ENCODE results near the gene SPNS3. TPM values are rescaled to one million over a fixed set of nuclear protein-coding genes. Genes with fewer than 3 reads are reported as not detected.

Gene SPNS3
- total RNA-seq, 1 donor from 2014 or later = not detected

GRCh38 chr17:4469552-4469951 lies 35.8 kb downstream of the SPNS3 start:
- Histone ChIP-seq H3K4me3 (ENCODE audit: low read depth, low read length) (no peak overlapping the region), H3K27me3 (ENCODE audit: control insufficient read depth, insufficient read depth, low read length) (no peaks in the 10 kb centered on the region), H3K36me3 (ENCODE audit: control insufficient read depth, insufficient read depth, low read length) (no peaks in the 10 kb centered on the region)
- FAIRE-seq (no peak), DNase-seq (ENCODE audit: low read depth) (no peak)
- TF ChIP-seq CTCF (IDR thresholded peaks at IDR 0.05; ENCODE audit: insufficient read depth, low read length, severe bottlenecking) = no peak

GRCh38 chr17:4472286-4472685 lies 38.5 kb downstream of the SPNS3 start:
- FAIRE-seq (no peak), DNase-seq (ENCODE audit: low read depth) (no peak)
- Histone ChIP-seq H3K27me3 (ENCODE audit: control insufficient read depth, insufficient read depth, low read length) (no peaks in the 10 kb centered on the region), H3K4me3 (ENCODE audit: low read depth, low read length) (no peak overlapping the region), H3K36me3 (ENCODE audit: control insufficient read depth, insufficient read depth, low read length) (no peaks in the 10 kb centered on the region)
- no peak for TF ChIP-seq CTCF (IDR thresholded peaks at IDR 0.05; ENCODE audit: insufficient read depth, low read length, severe bottlenecking)

- Histone ChIP-seq H3K4me3 (ENCODE audit: low read depth, low read length) (no peak overlapping the region), H3K36me3 (ENCODE audit: control insufficient read depth, insufficient read depth, low read length) (no peaks in the 10 kb centered on the region), H3K27me3 (ENCODE audit: control insufficient read depth, insufficient read depth, low read length) (no peaks in the 10 kb centered on the region)
- FAIRE-seq (no peak), DNase-seq (ENCODE audit: low read depth) (no peak)
- TF ChIP-seq CTCF (IDR thresholded peaks at IDR 0.05; ENCODE audit: insufficient read depth, low read length, severe bottlenecking) = no peak
Measured at GRCh38 chr17:4474093-4474492, 40.4 kb downstream of the SPNS3 start.

- no peak for DNase-seq (ENCODE audit: low read depth)
- no peak for FAIRE-seq
- no peaks in the 10 kb centered on the region for H3K36me3 ChIP-seq (ENCODE audit: control insufficient read depth, insufficient read depth, low read length)
- H3K4me3 ChIP-seq (ENCODE audit: low read depth, low read length) = no peak overlapping the region
- no peaks in the 10 kb centered on the region for H3K27me3 ChIP-seq (ENCODE audit: control insufficient read depth, insufficient read depth, low read length)
- no peak for TF ChIP-seq CTCF (IDR thresholded peaks at IDR 0.05; ENCODE audit: insufficient read depth, low read length, severe bottlenecking)
Measured at GRCh38 chr17:4475001-4475400, 41.3 kb downstream of the SPNS3 start.

GRCh38 chr17:4475463-4475862 lies 41.7 kb downstream of the SPNS3 start:
- Histone ChIP-seq H3K27me3 (ENCODE audit: control insufficient read depth, insufficient read depth, low read length) (no peaks in the 10 kb centered on the region), H3K4me3 (ENCODE audit: low read depth, low read length) (no peak overlapping the region), H3K36me3 (ENCODE audit: control insufficient read depth, insufficient read depth, low read length) (no peaks in the 10 kb centered on the region)
- no peak for FAIRE-seq
- TF ChIP-seq CTCF (IDR thresholded peaks at IDR 0.05; ENCODE audit: insufficient read depth, low read length, severe bottlenecking) = no peak
- DNase-seq (ENCODE audit: low read depth) = no peak

GRCh38 chr17:4476017-4476416 lies 42.3 kb downstream of the SPNS3 start:
- H3K4me3 ChIP-seq (ENCODE audit: low read depth, low read length) = no peak overlapping the region

More at GRCh38 chr17:4476017-4476416, 42.3 kb downstream of the SPNS3 start:
- no peak for TF ChIP-seq CTCF (IDR thresholded peaks at IDR 0.05; ENCODE audit: insufficient read depth, low read length, severe bottlenecking)
- H3K36me3 ChIP-seq (ENCODE audit: control insufficient read depth, insufficient read depth, low read length) = no peaks in the 10 kb centered on the region
- no peak for DNase-seq (ENCODE audit: low read depth)
- no peaks in the 10 kb centered on the region for H3K27me3 ChIP-seq (ENCODE audit: control insufficient read depth, insufficient read depth, low read length)
- no peak for FAIRE-seq

All from bronchial epithelial cell (primary cell).